Measurements from ENCODE around the gene IQCF2. TPM values are rescaled to one million over a fixed set of nuclear protein-coding genes. Genes with fewer than 3 reads are reported as not detected.

The IQCF2 gene
- total RNA-seq = not detected in 2 replicates
- not detected in 2 replicates for polyA plus RNA-seq
- not detected in 2 replicates for polyA plus RNA-seq (2011; cell fraction: cytosol; rRNA removed)
- not detected in 2 replicates for polyA plus RNA-seq (2011; cell fraction: nucleus; rRNA removed)
- polyA plus RNA-seq (2012) = not detected in 2 replicates
- polyA minus RNA-seq = not detected in 2 replicates
- not detected for polyA minus RNA-seq (2011; cell fraction: cytosol; rRNA and poly(A)+ RNA removed)
- not detected in 2 replicates for polyA minus RNA-seq (2011; cell fraction: nucleus; rRNA and poly(A)+ RNA removed)
- not detected for Bru-seq, nascent RNA
- not detected for BruChase-seq, experiment 1, labeled RNA remaining after a 6-hour chase
- not detected for BruChase-seq, experiment 2, labeled RNA remaining after a 2-hour chase
- long read RNA-seq = 0 reads

GRCh38 chr3:51860703-51861665, at the start of gene IQCF2:
Gene IQCF2 (plus strand): TSS chr3:51861615. CDS start chr3:51861667, 52 bp downstream.
- Histone ChIP-seq H2AFZ (ENCODE audit: low read depth, low read length) (no peak within 1 kb of the TSS), H3K9me1 (replicated peaks; ENCODE audit: control insufficient read depth, extremely low read depth, insufficient read depth, low read length) (no peaks in the 10 kb centered on the region), H3K4me3 (replicated peaks in 1 of 3; ENCODE audit: insufficient read depth in 1 of 3, low read depth in 1 of 3, low read length in 3 of 3) (no peak within 1 kb of the TSS), H3K4me1 (ENCODE audit: control insufficient read depth, extremely low read depth, insufficient read depth, low read length) (no peaks in the 10 kb centered on the region), H4K20me1 (replicated peaks; ENCODE audit: control insufficient read depth, extremely low read depth, insufficient read depth, low read length) (no peaks in the 10 kb centered on the region), H3K27ac (ENCODE audit: insufficient read depth, low read depth, low read length) (no peak within 1 kb of the TSS), H3K79me2 (ENCODE audit: control insufficient read depth, insufficient read depth, low read length) (no peaks in the 10 kb centered on the region), H3K36me3 (ENCODE audit: control insufficient read depth in 2 of 2, extremely low read depth in 1 of 2, insufficient read depth in 2 of 2, low read length in 2 of 2) (no peaks in the 10 kb centered on the region), H3K27me3 (ENCODE audit: control insufficient read depth in 2 of 2, insufficient read depth in 2 of 2, low read length in 2 of 2) (no peaks in the 10 kb centered on the region), H3K9ac (replicated peaks; ENCODE audit: extremely low read depth, insufficient read depth, low read length) (no peak within 1 kb of the TSS), H3K9me3 (replicated peaks; ENCODE audit: control insufficient read depth, insufficient read depth, low read length) (no peaks in the 10 kb centered on the region), H3K4me2 (ENCODE audit: insufficient read depth, low read length) (no peak within 1 kb of the TSS)
- DNase-seq (ENCODE audit: low read depth, low spot score) = no peak
- TF ChIP-seq JUN (IDR thresholded peaks at IDR 0.05; ENCODE audit: borderline replicate concordance, insufficient read depth, insufficient read length, low read depth) (no peak), GATA2 (IDR thresholded peaks at IDR 0.05; ENCODE audit: insufficient read depth, insufficient read length, low read depth, low read length) (no peak), CTCF (IDR thresholded peaks at IDR 0.05; ENCODE audit: extremely low read depth in 1 of 2, insufficient read depth in 1 of 2, low read depth in 1 of 2, low read length in 2 of 2) (no peak), EZH2 (IDR thresholded peaks at IDR 0.05; ENCODE audit: borderline replicate concordance, low read depth, low read length, severe bottlenecking) (no peak), POLR2A (IDR thresholded peaks at IDR 0.05; ENCODE audit: low read depth, low read length) (no peak), MAX (IDR thresholded peaks at IDR 0.05; ENCODE audit: insufficient read depth, insufficient read length) (no peak)
- intact Hi-C loops (cut with micrococcal nuclease) = no loop called here
- FAIRE-seq = no peak
- dilution Hi-C loops (cut with MboI; ENCODE audit: extremely low pct_ligation_motif_present, low sequenced_read_pairs) = no loop called here
- CTCF ChIA-PET = no interaction called here
- POLR2A ChIA-PET = no interaction called here
- no TSS peak for BruUV-seq (replicated peaks)
